ENCODE measurements around the gene OTUB1.

Gene OTUB1

GRCh38 chr11:63986156-63986931, at the start of gene OTUB1:
OTUB1 (plus strand) TSS chr11:63986438; CDS start chr11:63986457, 19 bp downstream.
- peak; percentile 91 for ATAC-seq (ENCODE audit: low read depth)
- H3K4me1 ChIP-seq (ENCODE audit: insufficient read depth, poor library complexity, severe bottlenecking), result no peaks in the 10 kb centered on the region
- TF ChIP-seq CTCF (IDR thresholded peaks at IDR 0.05; ENCODE audit: poor library complexity, severe bottlenecking), result no peak

GRCh38 chr11:63937713-63938478, 48.3 kb upstream of the OTUB1 start:
- ATAC-seq (ENCODE audit: low read depth), result peak; percentile 33
- Histone ChIP-seq H3K4me3 (ENCODE audit: severe bottlenecking) (peak overlapping the region; percentile 59), H3K27me3 (ENCODE audit: insufficient read depth, poor library complexity, severe bottlenecking) (no peaks in the 10 kb centered on the region), H3K9me3 (ENCODE audit: severe bottlenecking) (no peaks in the 10 kb centered on the region), H3K27ac (ENCODE audit: poor library complexity, severe bottlenecking) (peak overlapping the region; percentile 70), H3K36me3 (ENCODE audit: low read depth) (0 out of 2 replicates have a peak, but pooled peaks cover 2% of the 10 kb centered on the region), H3K4me1 (ENCODE audit: insufficient read depth, poor library complexity, severe bottlenecking) (peaks cover 4% of the 10 kb centered on the region)
- no peak for DNase-seq (ENCODE audit: low spot score)
- no peak for TF ChIP-seq CTCF (IDR thresholded peaks at IDR 0.05; ENCODE audit: poor library complexity, severe bottlenecking)

More at GRCh38 chr11:63986156-63986931, at the start of gene OTUB1:
- Histone ChIP-seq H3K36me3 (ENCODE audit: low read depth) (peaks cover 28% of the 10 kb centered on the region), H3K27me3 (ENCODE audit: insufficient read depth, poor library complexity, severe bottlenecking) (no peaks in the 10 kb centered on the region), H3K27ac (ENCODE audit: poor library complexity, severe bottlenecking) (peak within 1 kb of the TSS; percentile 77), H3K4me3 (ENCODE audit: severe bottlenecking) (peak within 1 kb of the TSS; percentile 81), H3K9me3 (ENCODE audit: severe bottlenecking) (no peaks in the 10 kb centered on the region)
- peak; percentile 96 for DNase-seq (ENCODE audit: low spot score)

- ATAC-seq (ENCODE audit: low read depth) (peak; percentile 95), DNase-seq (ENCODE audit: low spot score) (peak; percentile 96)
- no peaks in the 10 kb centered on the region for H3K27me3 ChIP-seq (ENCODE audit: insufficient read depth, poor library complexity, severe bottlenecking)
- 0 out of 2 replicates have a peak, but pooled peaks cover 2% of the 10 kb centered on the region for H3K36me3 ChIP-seq (ENCODE audit: low read depth)
- peak within 1 kb of the TSS; percentile 70 for H3K27ac ChIP-seq (ENCODE audit: poor library complexity, severe bottlenecking)
- peak; percentile 4 for TF ChIP-seq CTCF (IDR thresholded peaks at IDR 0.05; ENCODE audit: poor library complexity, severe bottlenecking)
- no peaks in the 10 kb centered on the region for H3K9me3 ChIP-seq (ENCODE audit: severe bottlenecking)
- peak within 1 kb of the TSS; percentile 59 for H3K4me3 ChIP-seq (ENCODE audit: severe bottlenecking)
- H3K4me1 ChIP-seq (ENCODE audit: insufficient read depth, poor library complexity, severe bottlenecking), result peaks cover 4% of the 10 kb centered on the region
These were observed 47.5 kb upstream of the OTUB1 start, which contains the start of gene NAA40 for GRCh38 chr11:63938479-63939396. NAA40 (plus strand) TSS chr11:63939002; CDS start chr11:63939097, 95 bp downstream.

GRCh38 chr11:63939397-63939891, 46.8 kb upstream of the OTUB1 start:
- ATAC-seq (ENCODE audit: low read depth) (no peak), DNase-seq (ENCODE audit: low spot score) (no peak)

More at GRCh38 chr11:63939397-63939891, 46.8 kb upstream of the OTUB1 start:
- H3K36me3 ChIP-seq (ENCODE audit: low read depth), result 0 out of 2 replicates have a peak, but pooled peaks cover 2% of the 10 kb centered on the region
- peaks cover 4% of the 10 kb centered on the region for H3K4me1 ChIP-seq (ENCODE audit: insufficient read depth, poor library complexity, severe bottlenecking)
- H3K27ac ChIP-seq (ENCODE audit: poor library complexity, severe bottlenecking), result peak overlapping the region; percentile 70
- no peak for TF ChIP-seq CTCF (IDR thresholded peaks at IDR 0.05; ENCODE audit: poor library complexity, severe bottlenecking)
- no peaks in the 10 kb centered on the region for H3K27me3 ChIP-seq (ENCODE audit: insufficient read depth, poor library complexity, severe bottlenecking)
- peak overlapping the region; percentile 59 for H3K4me3 ChIP-seq (ENCODE audit: severe bottlenecking)
- H3K9me3 ChIP-seq (ENCODE audit: severe bottlenecking), result no peaks in the 10 kb centered on the region
